ENCODE results near the gene WNT6.

GRCh38 chr2:218814540-218815243 lies 44.9 kb upstream of the WNT6 start:
- TF ChIP-seq POLR2A (IDR thresholded peaks at IDR 0.05) (no peak), CTCF (IDR thresholded peaks at IDR 0.05) (no peak)

Measured in esophagus squamous epithelium (tissue), 4 donors.